GM19455 (cell line): Measurements from ENCODE around the gene ALLC.
"Not testable (repeated sequence)": the region's sequence is repeated elsewhere in the genome, so short reads cannot be mapped to it uniquely, and the experiment has no call there.

ENCODE experiments used
- ATAC-seq: cut with Tn5 transposase; IDR thresholded peaks from one replicate; pipeline ENCODE4 v1.9.1; 2021; ENCODE audit not compliant: unreplicated experiment

The ALLC gene

GRCh38 chr2:3654011-3654410 is 4.0 kb upstream of the ALLC start:
- no peak for ATAC-seq

DNA sequence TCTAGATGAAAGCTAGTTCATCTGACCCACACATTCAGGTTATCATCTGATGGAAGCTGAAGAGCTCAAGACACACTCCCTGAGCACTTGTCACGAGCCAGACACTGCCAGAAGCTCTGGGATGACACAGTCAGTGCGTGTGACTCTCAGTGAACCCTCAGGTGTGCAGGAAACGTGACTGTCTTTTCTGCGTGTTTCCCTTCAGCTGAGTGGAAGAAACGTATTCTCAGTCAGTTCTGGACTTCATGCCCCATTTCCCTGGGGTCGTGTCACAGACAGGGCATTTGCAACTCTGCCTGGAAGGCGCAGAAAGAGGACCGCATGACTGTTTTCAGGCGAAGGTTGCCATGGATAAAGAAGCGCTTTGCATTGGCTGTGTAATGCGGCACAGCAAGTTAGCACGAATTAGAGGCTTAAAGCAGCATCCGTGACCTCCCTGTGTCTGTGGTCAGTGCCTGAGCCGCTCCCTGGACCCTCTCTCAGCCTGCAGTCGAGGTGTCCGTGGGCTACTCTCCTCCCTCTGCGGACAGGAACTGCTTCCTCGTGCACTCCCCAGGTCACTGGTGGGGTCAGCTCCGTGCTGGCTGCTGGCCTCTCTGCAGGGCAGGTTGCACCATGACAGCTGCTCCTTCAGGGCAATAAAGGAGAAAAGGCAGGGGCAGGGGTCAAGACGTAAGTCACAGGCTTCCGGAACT is 3.3 kb upstream of the ALLC start:
- ATAC-seq: no peak

- ATAC-seq: no peak
Measured at GRCh38 chr2:3655871-3656761, 1.9 kb upstream of the ALLC start.

- ATAC-seq: peak; percentile 34
Measured at GRCh38 chr2:3656762-3657721, 958 bp upstream of the ALLC start.

- ATAC-seq: no peak
Measured at GRCh38 chr2:3659447-3660432, 1.7 kb downstream of the ALLC start.

DNA sequence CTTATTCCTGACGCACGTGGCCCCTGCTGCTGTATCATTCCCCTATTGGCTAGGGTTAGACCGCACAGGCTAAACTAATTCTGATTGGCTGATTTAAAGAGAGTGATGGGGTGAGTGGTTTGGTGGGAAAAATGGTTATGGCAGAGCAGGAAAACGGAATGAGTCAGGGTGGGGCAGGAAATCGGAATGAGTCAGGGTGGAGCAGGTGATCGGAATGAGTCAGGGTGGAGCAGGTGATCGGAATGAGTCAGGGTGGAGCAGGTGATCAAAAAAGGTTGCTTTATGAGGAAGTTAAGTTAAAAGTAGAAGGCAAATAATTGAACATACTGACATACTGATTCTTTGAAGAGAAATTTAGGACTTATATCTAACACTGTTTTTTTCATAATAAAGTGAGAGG is 2.6 kb downstream of the ALLC start:
- not testable (repeated sequence) for ATAC-seq

GRCh38 chr2:3661149-3661660 is 3.2 kb downstream of the ALLC start:
- no peak for ATAC-seq

GRCh38 chr2:3662239-3662638 is 4.2 kb downstream of the ALLC start:
- ATAC-seq: no peak

- ATAC-seq: no peak
Measured at GRCh38 chr2:3664118-3664517, 6.1 kb downstream of the ALLC start.

- no peak for ATAC-seq
Measured at GRCh38 chr2:3664925-3665324, 6.9 kb downstream of the ALLC start.

- no peak for ATAC-seq
Measured at GRCh38 chr2:3665886-3666612, 8.0 kb downstream of the ALLC start.

- ATAC-seq: no peak
Measured at GRCh38 chr2:3666613-3666975, 8.6 kb downstream of the ALLC start.

- peak; percentile 84 for ATAC-seq
Measured at GRCh38 chr2:3667151-3667631, 9.2 kb downstream of the ALLC start.

GRCh38 chr2:3669656-3670055 is 11.7 kb downstream of the ALLC start:
- ATAC-seq: no peak

- ATAC-seq: no peak
Measured at GRCh38 chr2:3670376-3670775, 12.4 kb downstream of the ALLC start.

DNA sequence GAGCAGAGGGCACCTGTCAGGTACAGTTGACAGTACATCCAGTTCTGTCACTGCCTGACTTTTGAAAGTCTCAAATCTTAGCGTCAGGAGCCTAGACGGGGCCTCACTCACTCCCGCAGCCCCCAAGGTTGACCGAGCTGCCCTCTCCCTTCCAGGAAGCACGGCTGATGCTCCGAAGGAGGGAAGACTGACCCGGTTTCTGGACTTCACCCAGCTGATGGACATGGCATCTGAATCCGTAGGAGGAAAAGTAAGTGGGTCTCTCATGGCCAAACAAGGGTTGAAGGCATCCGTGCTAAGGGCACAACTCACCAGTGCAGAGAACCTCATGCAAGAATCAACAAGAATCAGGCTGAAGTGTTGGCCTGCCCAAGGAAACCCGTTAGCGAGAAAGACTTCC is 12.9 kb downstream of the ALLC start:
- no peak for ATAC-seq

GRCh38 chr2:3672861-3673678 is 15.1 kb downstream of the ALLC start:
- no peak for ATAC-seq
